Mucosa of descending colon (tissue), 3 donors: ENCODE results near the gene AHCYL2. TPM values are rescaled to one million over a fixed set of nuclear protein-coding genes. Genes with fewer than 3 reads are reported as not detected.

ENCODE experiments used
- ATAC-seq: fragments of 200-7000 bp; cut with Tn5 transposase; one replicate; pipeline ENCODE4 v1.9.1; 2020; ENCODE audit warnings: mild to moderate bottlenecking, moderate library complexity
- DNase-seq, 3 donors: peaks; one replicate each; pipeline ENCODE4 v3.0.0-alpha.2; 2020
- H3K36me3 ChIP-seq: fragments of 200-600 bp; one replicate; pipeline ENCODE4 v1.8.0; 2021; ENCODE audit warnings: low read depth, mild to moderate bottlenecking
- H3K4me1 ChIP-seq: fragments of 200-600 bp; one replicate; pipeline ENCODE4 v1.8.0; 2021; ENCODE audit warnings: low read depth, mild to moderate bottlenecking
- H3K4me3 ChIP-seq: fragments of 200-600 bp; one replicate; pipeline ENCODE4 v1.8.0; 2021; ENCODE audit warnings: mild to moderate bottlenecking
- H3K9me3 ChIP-seq: fragments of 200-600 bp; one replicate; pipeline ENCODE4 v1.8.0; 2021; ENCODE audit warnings: mild to moderate bottlenecking
- CTCF ChIP-seq: fragments of 200-600 bp; IDR thresholded peaks from one replicate; pipeline ENCODE4 v1.8.0; 2022; ENCODE audit warnings: antibody characterized with exemption, mild to moderate bottlenecking
- intact Hi-C, 2 donors: fragments of 100-400 bp; cut with DNase I in 1 of 2; cut with micrococcal nuclease in 1 of 2; formaldehyde crosslinking; loops; one replicate each; pipeline versions ENCODE4 v1.11.0 to v1.11.1; 2022; cut with DNase I, micrococcal nuclease
- total RNA-seq, 3 donors: library from RNA; stranded (reverse); fragmentation: NEBNext Ultra II Directional in 2 of 3; extraction: Animal tissue kit (Norgen Biotek cat#: 25700) in 2 of 3; gene quantifications; one replicate each; pipeline versions ENCODE4 v1.2.1 to v1.2.4, GENCODE V29; 2021 to 2023
- donor health status: DM: no; HTN: no; CAD: no; lungs with moderate emphysema.
- donor health status: DM: no; HTN: no; CAD: no.
- donor health status: DM: no; HTN: yes; CAD: no.

AHCYL2 gene
- total RNA-seq, 3 donors from 2014 or later: 215 to 717 (median 467) TPM

DNA sequence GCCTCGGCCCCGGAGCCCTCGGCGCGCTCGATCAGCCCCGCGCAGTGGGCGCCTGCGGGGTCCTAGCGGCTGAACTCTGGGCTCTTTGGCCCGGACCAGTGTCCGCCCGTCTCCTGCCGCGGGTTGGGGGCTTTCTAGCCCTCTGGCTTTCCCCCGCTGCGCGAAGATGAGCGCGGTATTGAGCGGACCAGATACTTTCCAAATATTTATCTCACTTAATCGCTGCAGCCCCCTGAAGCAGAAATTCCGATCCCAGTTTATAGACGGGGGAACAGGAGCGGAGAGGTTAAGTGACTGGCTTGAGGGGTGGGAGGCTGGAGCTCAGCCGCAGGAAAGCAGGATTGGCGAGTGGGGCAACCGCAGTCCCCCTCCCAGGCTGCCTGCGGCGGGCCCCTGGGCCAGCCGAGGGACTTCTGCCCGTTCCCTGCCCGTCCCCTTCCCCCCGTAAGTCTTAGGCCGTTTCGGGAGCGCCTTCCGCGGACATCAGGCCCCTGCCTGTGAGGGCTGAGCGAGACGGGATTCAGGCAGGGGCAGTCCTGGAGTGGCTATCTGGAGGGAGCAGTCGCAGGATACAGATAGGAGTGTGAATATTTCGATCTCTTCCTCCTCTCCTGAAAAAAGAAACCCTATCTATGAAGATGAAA is 210.0 kb downstream of the AHCYL2 start:
- Histone ChIP-seq H3K4me1 (peaks cover 11% of the 10 kb centered on the region), H3K36me3 (no peaks in the 10 kb centered on the region), H3K9me3 (no peaks in the 10 kb centered on the region), H3K4me3 (peak overlapping the region; percentile 44)
- TF ChIP-seq CTCF: no peak
- intact Hi-C loops: no loop called here
- peak; percentile 2 for ATAC-seq
- peak; percentile 7 to 45 (median 31) for DNase-seq

GRCh38 chr7:129435414-129435829 is 210.6 kb downstream of the AHCYL2 start:
- H3K4me3 ChIP-seq: no peak overlapping the region
- no peaks in the 10 kb centered on the region for H3K9me3 ChIP-seq
- intact Hi-C loops: no loop called here
- H3K4me1 ChIP-seq: peaks cover 11% of the 10 kb centered on the region
- no peak for ATAC-seq
- DNase-seq: no peak
- TF ChIP-seq CTCF: no peak
- H3K36me3 ChIP-seq: no peaks in the 10 kb centered on the region

GRCh38 chr7:129436335-129436923 is 211.6 kb downstream of the AHCYL2 start:
- ATAC-seq: no peak
- H3K4me1 ChIP-seq: peaks cover 11% of the 10 kb centered on the region
- H3K9me3 ChIP-seq: no peaks in the 10 kb centered on the region
- no peak for DNase-seq
- no peaks in the 10 kb centered on the region for H3K36me3 ChIP-seq
- H3K4me3 ChIP-seq: no peak overlapping the region
- intact Hi-C loops: no loop called here
- TF ChIP-seq CTCF: no peak

GRCh38 chr7:129437190-129437589 is 212.4 kb downstream of the AHCYL2 start:
- Histone ChIP-seq H3K4me3 (no peak overlapping the region), H3K36me3 (no peaks in the 10 kb centered on the region), H3K9me3 (no peaks in the 10 kb centered on the region), H3K4me1 (peaks cover 11% of the 10 kb centered on the region)
- intact Hi-C loops: no loop called here
- ATAC-seq (no peak), DNase-seq (no peak)
- TF ChIP-seq CTCF: no peak

DNA sequence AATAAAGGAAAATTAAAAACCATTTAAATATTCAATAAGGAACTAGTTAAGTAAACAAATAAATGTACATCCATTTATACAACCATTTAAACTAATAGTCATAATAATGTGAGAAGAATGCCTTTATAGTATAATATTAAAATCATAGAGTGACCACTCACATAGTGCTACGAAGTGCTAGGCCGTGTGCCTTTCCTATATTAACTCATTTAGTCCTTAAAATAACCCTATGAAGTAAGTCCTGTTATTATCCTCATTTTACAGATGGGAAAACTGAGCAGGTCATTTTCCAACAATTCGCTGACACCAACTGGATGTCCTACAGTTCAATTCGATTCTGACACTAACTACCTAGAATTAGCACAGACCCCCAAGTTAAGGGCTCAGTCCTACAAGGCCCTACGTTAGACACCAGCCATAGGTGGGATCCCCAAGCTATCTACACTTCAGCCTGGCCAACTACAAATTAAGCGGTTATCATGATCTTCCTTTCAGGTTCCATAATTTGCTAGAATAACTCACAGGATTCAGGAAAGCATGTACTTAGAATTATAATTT is 213.5 kb downstream of the AHCYL2 start:
- no peak overlapping the region for H3K4me3 ChIP-seq
- ATAC-seq (no peak), DNase-seq (no peak)
- H3K9me3 ChIP-seq: no peaks in the 10 kb centered on the region
- H3K4me1 ChIP-seq: peaks cover 10% of the 10 kb centered on the region
- no peaks in the 10 kb centered on the region for H3K36me3 ChIP-seq
- intact Hi-C loops: no loop called here
- TF ChIP-seq CTCF: no peak
